ENCODE measurements around the gene GFOD2. TPM values are rescaled to one million over a fixed set of nuclear protein-coding genes. Genes with fewer than 3 reads are reported as not detected.
A peak's percentile ranks its signal among the peaks of the same experiment; 100 is the strongest.

Gene GFOD2
- polyA plus RNA-seq, 3 donors = 3.7 to 9.4 (median 3.8) TPM

DNA sequence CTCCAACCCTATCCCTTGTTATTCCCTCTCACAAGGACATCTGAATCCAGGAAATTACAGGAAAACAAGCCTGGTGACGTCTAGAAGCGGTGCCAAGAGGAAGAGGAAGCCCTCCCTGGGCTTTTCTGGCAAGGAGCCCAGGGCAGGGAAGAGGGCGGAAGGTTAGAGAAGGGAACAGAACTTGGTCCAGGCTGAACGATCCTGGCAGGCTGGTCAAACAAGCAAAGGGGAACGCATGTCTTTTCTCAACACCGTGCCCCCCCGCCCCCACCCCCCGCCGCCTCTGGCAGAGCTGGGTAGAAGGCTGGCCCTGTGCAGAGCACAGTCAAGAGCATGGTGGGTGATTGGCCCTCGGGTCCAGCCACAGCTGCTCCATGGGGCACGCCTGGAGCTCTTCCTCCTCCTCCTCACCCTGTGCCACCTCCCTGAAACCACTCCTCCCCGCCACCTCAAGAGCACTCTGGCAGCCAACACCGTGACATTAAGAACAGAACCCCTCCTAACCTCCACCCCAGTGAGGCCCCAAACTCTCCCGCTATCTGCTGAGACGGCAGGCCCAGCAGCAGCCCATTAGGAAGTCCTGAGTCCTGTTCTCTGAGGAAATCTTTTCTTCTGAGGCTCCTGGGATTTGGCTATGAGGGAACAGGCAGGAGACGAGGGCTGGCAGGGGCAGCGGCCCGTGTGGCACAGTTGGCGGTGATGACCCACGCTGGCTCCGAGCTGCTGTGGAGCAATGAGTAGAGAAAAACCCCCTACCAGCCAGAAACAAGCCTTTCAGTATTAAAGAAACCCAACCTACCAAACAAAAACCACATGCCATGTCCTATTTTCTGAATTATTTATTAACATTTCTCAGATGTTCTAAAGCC is 45.2 kb downstream of the GFOD2 start:
- intact Hi-C loops (cut with micrococcal nuclease) = loop anchor here (2.0 to 10.0 kb wide), 4 partner anchors 43 to 551 kb away; partner anchors contain the start of gene GFOD2 (in 1 of the 2)
- peak overlapping the region; percentile 43 for H3K9ac ChIP-seq (ENCODE audit: insufficient read depth, low read length, poor library complexity, severe bottlenecking)
- TF ChIP-seq, protein P1, sequence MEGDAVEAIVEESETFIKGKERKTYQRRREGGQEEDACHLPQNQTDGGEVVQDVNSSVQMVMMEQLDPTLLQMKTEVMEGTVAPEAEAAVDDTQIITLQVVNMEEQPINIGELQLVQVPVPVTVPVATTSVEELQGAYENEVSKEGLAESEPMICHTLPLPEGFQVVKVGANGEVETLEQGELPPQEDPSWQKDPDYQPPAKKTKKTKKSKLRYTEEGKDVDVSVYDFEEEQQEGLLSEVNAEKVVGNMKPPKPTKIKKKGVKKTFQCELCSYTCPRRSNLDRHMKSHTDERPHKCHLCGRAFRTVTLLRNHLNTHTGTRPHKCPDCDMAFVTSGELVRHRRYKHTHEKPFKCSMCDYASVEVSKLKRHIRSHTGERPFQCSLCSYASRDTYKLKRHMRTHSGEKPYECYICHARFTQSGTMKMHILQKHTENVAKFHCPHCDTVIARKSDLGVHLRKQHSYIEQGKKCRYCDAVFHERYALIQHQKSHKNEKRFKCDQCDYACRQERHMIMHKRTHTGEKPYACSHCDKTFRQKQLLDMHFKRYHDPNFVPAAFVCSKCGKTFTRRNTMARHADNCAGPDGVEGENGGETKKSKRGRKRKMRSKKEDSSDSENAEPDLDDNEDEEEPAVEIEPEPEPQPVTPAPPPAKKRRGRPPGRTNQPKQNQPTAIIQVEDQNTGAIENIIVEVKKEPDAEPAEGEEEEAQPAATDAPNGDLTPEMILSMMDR (IDR thresholded peaks at IDR 0.05) = no peak

DNA sequence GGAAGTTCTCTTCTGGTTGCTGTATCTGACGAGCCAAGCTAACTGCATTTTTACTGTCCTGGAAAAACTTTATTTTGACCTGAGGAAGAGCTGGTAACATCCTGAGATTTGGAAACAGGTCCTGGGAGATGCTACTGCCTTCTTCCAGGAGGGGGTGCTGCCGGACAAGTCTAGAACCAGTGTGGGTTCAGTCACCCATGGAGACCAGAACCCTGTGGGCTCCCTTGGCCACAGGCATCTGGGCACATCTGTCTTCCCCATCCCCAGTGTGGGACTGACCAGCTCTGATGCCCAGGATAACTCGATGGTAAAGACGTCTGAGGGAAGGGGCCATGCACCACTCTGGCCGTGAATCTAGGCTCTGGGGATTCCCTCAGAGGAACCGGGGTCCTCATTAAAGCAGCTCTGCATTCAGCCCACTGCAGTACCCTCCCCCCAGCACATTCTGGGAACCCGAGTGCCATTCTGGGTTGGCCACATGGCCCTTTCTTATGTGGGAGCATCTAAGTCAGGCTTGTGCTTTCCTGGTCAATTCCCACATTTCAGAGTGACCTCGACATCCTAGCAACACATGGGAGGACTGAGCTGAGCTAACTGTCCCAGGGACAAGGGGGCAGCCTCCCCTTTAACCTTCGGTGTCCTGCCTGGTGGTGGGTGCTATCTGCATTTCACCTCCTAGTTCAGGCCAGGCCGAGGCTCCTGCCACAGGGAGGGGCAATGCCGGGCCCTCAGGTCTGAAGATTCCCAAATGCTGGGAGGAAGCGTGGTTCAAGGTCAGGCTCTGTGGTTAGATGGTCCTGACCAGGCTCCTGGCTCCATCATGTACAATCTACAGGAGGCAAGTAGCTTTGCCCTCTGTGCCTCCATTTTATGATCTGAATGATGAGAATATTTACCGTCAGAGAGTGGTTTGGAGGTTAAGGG is 46.1 kb downstream of the GFOD2 start:
- 51% methylated on average over 10 of the region's 13 CpGs for WGBS (ENCODE audit: insufficient coverage)
- Histone ChIP-seq H3K9me3 (replicated peaks in 1 of 2; ENCODE audit: control insufficient read depth in 1 of 2, insufficient read depth in 1 of 2, low read length in 2 of 2) (no peaks in the 10 kb centered on the region), H3K4me1 (ENCODE audit: control insufficient read depth in 1 of 2, insufficient read depth in 2 of 2, low read length in 2 of 2) (peaks cover 31 to 33% of the 10 kb centered on the region in 2 donors), H3K36me3 (replicated peaks in 1 of 2; ENCODE audit: control insufficient read depth in 1 of 2, insufficient read depth in 2 of 2, low read length in 2 of 2) (no peaks in the 10 kb centered on the region), H3K79me2 (ENCODE audit: insufficient read depth, low read length) (no peaks in the 10 kb centered on the region), H3K27ac (ENCODE audit: low read depth in 1 of 2, low read length in 2 of 2) (peak overlapping the region; percentile 41 to 86), H2AFZ (ENCODE audit: insufficient read depth, low read depth, low read length, poor library complexity, severe bottlenecking) (peak overlapping the region; percentile 91), H3K4me2 (replicated peaks; ENCODE audit: extremely low read depth, low read length, poor library complexity, severe bottlenecking) (peak overlapping the region; percentile 62), H3K4me3 (replicated peaks in 1 of 3; ENCODE audit: low read depth in 2 of 3, low read length in 3 of 3) (peak overlapping the region in 1 of 3 experiments; percentile 49), H4K20me1 (ENCODE audit: insufficient read depth, low read length) (no peaks in the 10 kb centered on the region), H3K27me3 (ENCODE audit: control insufficient read depth in 2 of 2, insufficient read depth in 2 of 2, low read length in 2 of 2) (no peaks in the 10 kb centered on the region), H3K9ac (ENCODE audit: insufficient read depth, low read length, poor library complexity, severe bottlenecking) (peak overlapping the region; percentile 4)
- intact Hi-C loops (cut with micrococcal nuclease) = loop anchor here (2.0 to 10.0 kb wide), 4 partner anchors 44 to 552 kb away; partner anchors contain the start of gene GFOD2 (in 1 of the 2)
- Mint-ChIP-seq H3K9me3 (peaks cover 0 to 2% (median 0%) of the 10 kb centered on the region in 7 donors), H3K4me1 (peaks cover 41% of the 10 kb centered on the region), H3K4me3 (no peak overlapping the region), H3K27ac (peak overlapping the region; percentile 80 to 93 (median 89)), H3K27me3 (ENCODE audit: low read depth in 3 of 3) (peaks cover 0 to 4% (median 2%) of the 10 kb centered on the region in 3 donors), H3K36me3 (peaks cover 11 to 19% of the 10 kb centered on the region in 2 donors)
- TF ChIP-seq, protein P1 (IDR thresholded peaks at IDR 0.05) = peak; percentile 86
- DNase-seq = peak; percentile 54 to 72 (median 70)

More for the DNA sequence above, 45.2 kb downstream of the GFOD2 start:
- Mint-ChIP-seq H3K27ac (peak overlapping the region; percentile 80 to 94 (median 90)), H3K4me1 (peaks cover 34% of the 10 kb centered on the region), H3K27me3 (ENCODE audit: low read depth in 3 of 3) (peaks cover 0 to 4% (median 2%) of the 10 kb centered on the region in 3 donors), H3K36me3 (peaks cover 10 to 19% of the 10 kb centered on the region in 2 donors), H3K4me3 (peak overlapping the region; percentile 61 to 86), H3K9me3 (no peaks in the 10 kb centered on the region)
- peak; percentile 54 to 78 (median 75) for DNase-seq
- Histone ChIP-seq H3K79me2 (ENCODE audit: insufficient read depth, low read length) (no peaks in the 10 kb centered on the region), H3K9me3 (replicated peaks in 1 of 2; ENCODE audit: control insufficient read depth in 1 of 2, insufficient read depth in 1 of 2, low read length in 2 of 2) (no peaks in the 10 kb centered on the region), H3K27ac (ENCODE audit: low read depth in 1 of 2, low read length in 2 of 2) (peak overlapping the region; percentile 41 to 86), H3K4me1 (ENCODE audit: control insufficient read depth in 1 of 2, insufficient read depth in 2 of 2, low read length in 2 of 2) (peaks cover 21 to 24% of the 10 kb centered on the region in 2 donors), H3K4me2 (replicated peaks; ENCODE audit: extremely low read depth, low read length, poor library complexity, severe bottlenecking) (peak overlapping the region; percentile 62), H3K4me3 (replicated peaks in 1 of 3; ENCODE audit: low read depth in 2 of 3, low read length in 3 of 3) (peak overlapping the region in 1 of 3 experiments; percentile 57), H4K20me1 (ENCODE audit: insufficient read depth, low read length) (no peaks in the 10 kb centered on the region), H3K36me3 (replicated peaks in 1 of 2; ENCODE audit: control insufficient read depth in 1 of 2, insufficient read depth in 2 of 2, low read length in 2 of 2) (peaks cover 0 to 2% of the 10 kb centered on the region in 2 donors), H3K27me3 (ENCODE audit: control insufficient read depth in 2 of 2, insufficient read depth in 2 of 2, low read length in 2 of 2) (no peaks in the 10 kb centered on the region), H2AFZ (ENCODE audit: insufficient read depth, low read depth, low read length, poor library complexity, severe bottlenecking) (peak overlapping the region; percentile 91)
- 15% methylated on average over 8 of the region's 21 CpGs for WGBS (ENCODE audit: insufficient coverage)
